Erythroblast (primary cell): ENCODE results near the gene ETDC.

Experiments used
- GATA1 ChIP-seq: IDR thresholded peaks from 2 replicates; pipeline ENCODE4 v1.6.1; 2011; ENCODE audit warnings: low read depth, mild to moderate bottlenecking, control low read depth, low read length, moderate library complexity
- POLR2A ChIP-seq: IDR thresholded peaks from 2 replicates; pipeline ENCODE4 v1.6.1; 2011; ENCODE audit warnings: mild to moderate bottlenecking, low read length

DNA sequence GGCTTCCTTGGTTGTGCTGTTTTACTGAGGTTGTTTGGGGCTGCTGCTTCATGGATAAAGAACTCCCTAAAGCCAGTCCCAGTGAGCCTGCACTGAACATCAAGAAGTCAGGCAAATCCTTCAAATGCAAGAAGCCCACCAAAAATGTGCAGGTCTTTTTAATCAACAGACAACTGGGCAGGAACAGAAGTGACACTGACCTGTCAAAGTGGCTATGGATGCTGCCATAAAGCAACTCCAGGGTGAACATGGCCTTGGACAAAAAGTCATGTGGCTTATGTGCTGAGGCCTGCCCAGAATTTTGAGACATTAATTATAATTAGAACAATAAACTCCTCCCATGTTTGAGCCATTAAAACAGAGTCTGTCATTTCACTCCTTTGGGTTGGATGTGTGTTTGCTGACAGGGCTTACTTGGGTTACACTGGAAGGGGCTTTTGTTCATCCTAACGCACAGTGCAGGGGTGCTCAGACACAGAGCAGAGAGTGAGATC, at the start of gene ETDC:
- TF ChIP-seq POLR2A (no peak), GATA1 (no peak)
